Activated T-cell treated with anti-CD3 and anti-CD28 coated beads for 48 hours (primary cell): ENCODE results near the gene MICAL1.
"Not testable (repeated sequence)": the region's sequence is repeated elsewhere in the genome, so short reads cannot be mapped to it uniquely, and the experiment has no call there.

Source experiments
- DNase-seq: peaks from one replicate; pipeline ENCODE4 v3.0.0-alpha.2; 2020; ENCODE audit warnings: low read depth

The MICAL1 gene

DNA sequence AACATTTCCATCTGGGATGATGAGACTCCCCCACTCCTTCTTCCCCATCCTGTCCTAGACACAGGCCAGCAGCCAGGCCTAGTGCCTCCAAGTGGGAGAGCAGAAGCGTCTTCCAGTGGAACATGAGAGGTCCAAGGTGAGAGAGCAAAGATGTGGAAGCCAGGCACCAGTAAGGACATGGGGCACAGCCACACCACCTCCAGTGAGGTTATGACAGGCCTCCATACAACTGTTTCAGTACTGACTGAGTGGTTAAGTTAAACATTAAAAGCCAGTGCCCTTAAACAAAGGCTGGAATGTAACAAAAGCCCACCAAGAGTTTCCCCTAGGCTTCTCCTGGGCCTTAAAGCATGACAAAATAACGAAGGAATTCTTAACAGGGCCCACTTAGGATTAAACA, 22.2 kb upstream of the MICAL1 start:
- no peak for DNase-seq

DNA sequence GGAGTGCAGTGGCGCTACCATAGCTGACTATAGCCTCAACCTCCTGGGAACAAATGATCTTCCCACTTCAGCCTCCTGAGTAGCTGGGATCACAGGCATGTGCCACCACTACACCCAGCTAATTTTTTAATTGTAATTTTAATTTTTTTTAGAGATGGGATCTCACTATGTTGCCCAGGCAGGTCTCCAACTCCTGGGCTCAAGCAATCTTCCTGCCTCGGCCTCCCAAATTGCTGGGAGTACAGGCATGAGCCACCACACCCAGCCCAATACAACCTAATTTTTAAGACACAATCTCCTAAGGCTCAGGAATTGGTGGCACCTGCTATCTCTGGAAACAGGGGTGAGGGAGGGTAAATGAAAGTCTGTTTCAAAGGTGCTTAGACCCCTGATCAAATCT, 21.6 kb upstream of the MICAL1 start:
- no peak for DNase-seq

DNA sequence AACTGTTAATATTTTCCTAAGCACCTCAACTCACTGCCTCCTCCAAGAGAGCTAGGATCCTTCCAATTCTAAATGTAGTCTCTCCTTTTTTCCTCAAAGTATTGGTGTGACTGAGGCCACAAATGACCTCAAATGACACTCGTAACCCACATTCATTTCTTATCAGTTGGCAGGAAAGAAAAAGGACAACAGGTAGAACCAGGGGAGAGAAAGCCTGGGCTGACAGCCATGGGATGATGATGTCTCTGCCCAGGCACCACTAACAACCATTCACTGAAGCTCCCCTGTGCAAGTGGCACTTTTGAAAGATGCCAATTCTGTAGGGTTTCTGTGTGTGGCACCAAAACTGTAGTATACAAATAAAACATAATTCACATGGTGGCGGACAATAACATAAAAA, 20.1 kb upstream of the MICAL1 start:
- DNase-seq: no peak

GRCh38 chr6:109474995-109475394, 19.4 kb upstream of the MICAL1 start:
- DNase-seq: no peak

GRCh38 chr6:109473120-109473519, 17.5 kb upstream of the MICAL1 start:
- DNase-seq: no peak

DNA sequence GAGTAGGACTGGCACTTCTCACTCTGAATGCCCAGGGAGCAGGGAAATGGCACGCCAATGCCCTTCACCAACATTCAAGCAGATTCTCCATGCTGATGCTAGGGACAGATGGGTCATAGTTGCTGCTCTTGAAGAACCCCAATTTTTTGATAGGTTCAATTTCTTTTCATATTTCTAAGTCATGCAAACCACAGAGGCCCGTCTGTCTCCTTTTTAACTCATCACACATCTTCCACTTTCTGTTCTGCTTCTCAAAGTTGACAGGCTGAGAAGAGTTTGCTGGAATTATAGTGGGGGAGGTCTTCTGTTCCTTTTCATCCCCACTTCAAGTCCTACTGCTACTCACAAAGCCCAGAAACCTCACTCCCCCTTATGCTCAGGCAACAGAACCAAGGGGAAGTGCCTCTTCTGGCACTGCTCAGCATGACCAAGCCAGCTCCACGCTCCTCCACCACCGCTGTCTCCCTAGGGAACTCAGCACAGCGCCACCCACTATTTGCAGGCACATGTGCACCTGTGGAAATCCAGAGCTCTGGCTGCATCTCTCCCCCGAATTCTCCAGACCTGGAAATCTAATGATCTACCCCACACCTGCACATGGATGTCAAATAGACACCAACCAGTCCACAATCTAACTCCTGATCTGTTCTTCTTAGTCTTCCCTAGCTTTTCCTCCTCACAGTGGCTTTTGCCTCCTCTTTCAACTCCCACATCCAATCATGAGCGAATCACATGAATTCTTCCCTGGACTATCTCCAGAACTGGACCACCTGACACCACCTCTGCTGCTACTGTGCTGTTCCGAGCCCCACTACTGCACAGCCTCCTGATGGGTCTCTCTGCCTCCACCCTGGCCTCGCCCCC, 16.8 kb upstream of the MICAL1 start:
- no peak for DNase-seq

DNA sequence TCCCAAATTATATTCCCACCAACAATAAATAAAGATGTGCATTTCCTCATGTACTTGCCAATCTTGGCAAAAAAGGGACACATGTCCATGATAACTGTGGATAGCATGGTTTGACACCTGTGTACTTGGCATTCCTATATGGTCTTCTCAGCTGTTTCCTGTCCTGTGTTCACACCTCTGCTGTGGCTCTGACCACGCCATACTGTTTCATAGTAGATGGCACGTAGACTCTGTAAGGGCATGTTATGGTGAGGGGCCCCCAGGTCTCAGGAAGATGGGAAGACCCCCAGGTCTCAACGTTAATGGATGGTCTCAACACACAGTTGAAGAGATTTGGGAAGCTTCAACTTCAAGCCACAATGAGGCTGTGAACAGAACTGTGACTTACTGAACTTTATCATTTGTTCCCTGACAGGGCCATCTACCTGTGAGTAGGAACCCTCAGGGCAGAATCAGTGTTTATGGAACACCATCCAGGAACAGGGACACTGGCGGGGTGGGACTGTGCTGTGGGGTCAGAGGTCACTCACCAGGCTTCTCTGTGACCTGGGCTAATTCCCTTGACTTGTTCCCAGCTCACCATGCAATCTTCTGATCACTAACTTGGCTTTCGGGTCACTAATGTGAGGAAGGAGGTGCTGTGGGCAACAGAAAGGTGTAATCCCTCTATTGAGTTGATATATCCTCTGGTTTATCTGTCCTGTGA, 15.7 kb upstream of the MICAL1 start:
- no peak for DNase-seq

DNA sequence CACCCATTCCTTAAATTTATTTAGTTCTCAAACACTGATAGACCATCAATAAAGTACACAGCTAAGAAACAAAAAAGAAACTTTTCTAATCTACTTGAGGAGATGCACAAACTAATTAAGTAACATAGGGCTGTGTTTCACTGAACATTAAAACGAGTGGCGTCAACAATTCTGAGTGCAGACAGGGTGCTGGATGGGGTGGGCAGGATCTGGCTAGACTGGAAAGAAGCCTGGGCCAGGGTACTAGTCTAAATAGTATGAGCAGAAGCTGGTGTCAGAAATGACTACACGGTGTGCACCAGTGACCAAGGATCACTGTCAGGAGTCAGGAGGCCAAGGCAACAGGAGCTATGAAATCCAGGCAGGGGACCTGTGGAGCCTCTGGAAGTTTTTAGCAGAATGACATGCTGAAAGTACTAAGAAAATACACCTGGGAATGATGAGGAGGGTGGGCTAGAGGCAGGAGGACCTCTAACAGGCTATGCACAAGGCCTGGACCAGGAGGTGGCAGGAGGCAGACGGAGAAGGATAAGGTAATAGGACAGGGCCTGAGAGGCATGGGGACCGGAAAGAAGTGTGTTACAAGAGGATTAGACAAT, 14.1 kb upstream of the MICAL1 start:
- DNase-seq: no peak

DNA sequence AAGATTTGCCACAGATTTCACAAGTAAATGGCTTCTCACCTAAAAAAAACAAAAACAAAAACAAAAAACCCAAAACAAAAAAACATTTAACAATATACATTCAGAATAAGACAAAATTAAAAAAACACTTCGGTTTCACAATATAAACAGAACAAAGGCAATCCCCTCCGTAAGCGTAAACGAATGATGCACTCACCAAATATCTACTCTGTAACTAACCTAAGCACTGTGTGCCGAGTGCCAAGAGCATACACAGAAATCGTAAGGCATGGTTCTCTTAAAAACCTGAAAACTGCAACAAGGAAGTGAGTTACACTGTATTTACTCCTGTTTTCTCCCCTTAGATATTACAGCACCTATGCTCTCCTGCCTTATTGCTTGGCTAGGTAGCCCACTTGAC, 12.1 kb upstream of the MICAL1 start:
- DNase-seq: no peak

- DNase-seq: no peak
These were observed 10.8 kb upstream of the MICAL1 start for GRCh38 chr6:109466212-109466923.

- DNase-seq: no peak
These were observed 10.2 kb upstream of the MICAL1 start for GRCh38 chr6:109465772-109466171.

DNA sequence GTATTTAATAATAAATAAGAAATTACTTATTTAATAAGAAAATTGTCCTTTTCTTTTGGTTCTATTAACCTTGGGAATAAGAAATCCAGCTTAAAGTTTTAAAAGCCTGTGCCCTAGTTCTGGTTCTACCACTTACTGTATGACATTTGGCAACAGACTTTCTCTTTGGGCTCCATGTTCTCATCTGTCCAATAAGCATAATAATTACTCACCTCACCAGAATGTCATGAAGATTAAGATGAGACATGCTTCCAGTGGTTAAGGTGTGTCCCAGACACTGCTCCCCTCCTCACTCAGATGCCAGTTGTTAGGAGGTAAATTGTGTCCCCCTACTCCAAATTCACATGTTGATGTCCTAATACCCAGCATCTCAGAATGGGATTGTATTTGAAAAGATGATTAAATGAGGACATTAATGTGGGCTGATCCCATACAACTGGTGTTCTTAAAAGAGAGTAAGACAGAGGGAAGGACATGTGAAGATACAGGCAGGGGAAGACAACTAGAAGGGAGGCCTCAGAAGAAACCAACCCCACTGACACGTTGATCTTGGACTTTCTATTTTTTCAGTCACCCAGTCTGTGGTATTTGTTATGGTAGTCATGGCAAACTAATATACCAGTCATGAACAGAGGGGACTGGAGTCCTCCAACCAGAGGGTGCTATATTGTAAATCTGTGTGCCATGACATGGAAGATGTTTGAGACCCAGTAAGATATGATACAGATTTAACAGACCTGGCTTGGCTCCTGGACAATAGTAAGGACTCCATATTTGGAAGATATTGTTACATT, 6.4 kb upstream of the MICAL1 start:
- DNase-seq: no peak

DNA sequence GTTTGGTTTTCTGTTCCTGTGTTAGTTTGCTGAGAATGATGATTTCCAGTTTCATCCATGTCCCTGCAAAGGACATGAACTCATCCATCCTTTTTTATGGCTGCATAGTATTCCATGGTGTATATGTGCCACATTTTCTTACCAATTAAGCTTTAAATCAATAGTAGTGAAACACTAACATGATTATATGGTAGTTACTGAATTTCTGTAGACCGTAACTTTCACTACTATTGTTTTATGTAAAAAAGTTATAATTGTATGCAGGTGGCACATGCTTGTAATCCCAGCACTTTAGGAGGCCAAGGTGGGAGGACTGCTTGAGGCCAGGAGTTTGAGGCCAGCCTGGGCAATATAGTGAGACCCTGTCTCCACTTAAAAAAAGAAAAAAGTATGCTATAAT, 5.6 kb upstream of the MICAL1 start:
- not testable (repeated sequence) for DNase-seq

GRCh38 chr6:109460161-109460829, 4.7 kb upstream of the MICAL1 start:
- no peak for DNase-seq

GRCh38 chr6:109458774-109459531, 3.4 kb upstream of the MICAL1 start:
- no peak for DNase-seq

- DNase-seq: no peak
These were observed 2.0 kb upstream of the MICAL1 start for GRCh38 chr6:109457562-109457996.

GRCh38 chr6:109456710-109457561, 1.4 kb upstream of the MICAL1 start:
- DNase-seq: no peak

GRCh38 chr6:109456111-109456583, 575 bp upstream of the MICAL1 start:
- no peak for DNase-seq
